ENCODE data around the gene GALNT18. TPM values are rescaled to one million over a fixed set of nuclear protein-coding genes. Genes with fewer than 3 reads are reported as not detected.

GALNT18 gene
- total RNA-seq, 1 experiment from 2014 or later = 1.7 TPM

- Mint-ChIP-seq H3K27me3 (ENCODE audit: low read depth) (peaks cover 5% of the 10 kb centered on the region; the same call in 1 of the 2 replicates), H3K36me3 (ENCODE audit: insufficient read depth in 1 of 3, low read depth in 3 of 3) (no peaks in the 10 kb centered on the region), H3K4me3 (no peak overlapping the region), H3K4me1 (peaks cover 20 to 26% of the 10 kb centered on the region in 2 experiments), H3K27ac (no peak overlapping the region), H3K9me3 (no peaks in the 10 kb centered on the region)
- Histone ChIP-seq H2AK5ac (ENCODE audit: insufficient read length, low read length) (no peak overlapping the region), H2BK120ac (ENCODE audit: low read depth, low read length, poor library complexity, severe bottlenecking) (no peak overlapping the region), H3K4me1 (ENCODE audit: insufficient read depth, low read length) (peaks cover 8% of the 10 kb centered on the region; the same call in 1 of the 2 replicates), H3K9me3 (ENCODE audit: control insufficient read depth, low read depth, low read length) (no peaks in the 10 kb centered on the region), H3K23me2 (ENCODE audit: insufficient read length, low read depth, low read length, poor library complexity, severe bottlenecking) (no peaks in the 10 kb centered on the region), H2BK5ac (ENCODE audit: insufficient read length, low read length) (no peak overlapping the region), H3K79me2 (ENCODE audit: insufficient read depth, low read length) (no peaks in the 10 kb centered on the region), H3K4ac (ENCODE audit: low read depth, low read length) (no peak overlapping the region), H4K20me1 (ENCODE audit: control insufficient read depth, insufficient read depth, insufficient read length) (no peaks in the 10 kb centered on the region), H3K23ac (ENCODE audit: insufficient read length, low read depth, low read length) (no peak overlapping the region), H3K14ac (ENCODE audit: insufficient read depth, low read length) (no peak overlapping the region), H4K91ac (ENCODE audit: insufficient read length, low read depth, low read length) (no peak overlapping the region), H3K27ac (ENCODE audit: insufficient read length, low read depth, low read length) (no peak overlapping the region), H2BK20ac (ENCODE audit: low read depth, low read length, poor library complexity, severe bottlenecking) (no peak overlapping the region), H4K8ac (replicated peaks; ENCODE audit: insufficient read length, low read depth, low read length) (no peak overlapping the region), H4K5ac (ENCODE audit: insufficient read length, low read depth, low read length) (no peak overlapping the region), H3K4me2 (ENCODE audit: insufficient read depth, insufficient read length, low read length) (no peak overlapping the region), H3T11ph (ENCODE audit: low read length) (no peak overlapping the region), H3K79me1 (ENCODE audit: insufficient read depth, low read depth, low read length, poor library complexity, severe bottlenecking) (no peaks in the 10 kb centered on the region), H2AFZ (ENCODE audit: low read length) (no peak overlapping the region), H2BK12ac (ENCODE audit: insufficient read length, low read depth, low read length) (no peak overlapping the region), H3K18ac (ENCODE audit: insufficient read length, low read depth, low read length) (no peak overlapping the region), H3K9ac (ENCODE audit: extremely low read depth, insufficient read length, low read length) (no peak overlapping the region), H3K27me3 (ENCODE audit: insufficient read depth, low read length) (no peaks in the 10 kb centered on the region), H2BK15ac (ENCODE audit: low read depth, low read length) (no peak overlapping the region), H3K56ac (ENCODE audit: insufficient read length, low read depth, low read length) (no peak overlapping the region)
- no peak for DNase-seq
- WGBS (ENCODE audit: extremely low coverage, insufficient read length, low lambda C conversion rate) = no CpG with 5 or more reads among the region's 2 CpGs
- TF ChIP-seq CTCF (conservative IDR thresholded peaks at IDR 0.05) = no peak
Observed at GRCh38 chr11:11421509-11421908, 200.3 kb downstream of the GALNT18 start.
